Posterior vena cava (tissue), 2 donors: Measurements from ENCODE around the gene FAH. TPM values are rescaled to one million over a fixed set of nuclear protein-coding genes. Genes with fewer than 3 reads are reported as not detected.

ENCODE experiments used
- DNase-seq: peaks from one replicate; pipeline ENCODE4 v3.0.0-alpha.2; 2020; ENCODE audit warnings: low spot score
- intact Hi-C, 2 donors: fragments of 100-400 bp; cut with DNase I; formaldehyde crosslinking; loops; one replicate each; pipeline versions ENCODE4 v1.14.1 to v1.14.2; 2022 to 2023
- total RNA-seq, 2 donors: library from RNA; stranded (reverse); fragmentation: NEBNext Ultra II Directional; extraction: Animal tissue kit (Norgen Biotek cat#: 25700); gene quantifications; one replicate each; pipeline ENCODE4 v1.2.1, GENCODE V29; 2021
- donor health status: DM: yes; HTN: yes; CAD: no.
- donor health status: DM: yes; HTN: yes; CAD: no.

Gene FAH
- total RNA-seq, 2 donors from 2014 or later = 20.5 to 22.4 TPM

GRCh38 chr15:80210611-80211573 is 58.1 kb downstream of the FAH start:
- no peak for DNase-seq
- intact Hi-C loops = no loop called here

- intact Hi-C loops = no loop called here
- no peak for DNase-seq
Measured at GRCh38 chr15:80211976-80212375, 59.2 kb downstream of the FAH start.

GRCh38 chr15:80214910-80215309 is 62.1 kb downstream of the FAH start:
- no peak for DNase-seq
- intact Hi-C loops = no loop called here

- intact Hi-C loops = no loop called here
Measured at GRCh38 chr15:80216141-80216540, 63.3 kb downstream of the FAH start.

GRCh38 chr15:80216911-80217310 is 64.1 kb downstream of the FAH start:
- intact Hi-C loops = no loop called here
- DNase-seq = no peak

More at GRCh38 chr15:80216141-80216540, 63.3 kb downstream of the FAH start:
- DNase-seq = no peak

- DNase-seq = no peak
- intact Hi-C loops = no loop called here
Measured at GRCh38 chr15:80217327-80217900, 64.6 kb downstream of the FAH start.

- no peak for DNase-seq
- intact Hi-C loops = no loop called here
Measured at GRCh38 chr15:80219955-80220354, 67.2 kb downstream of the FAH start.

GRCh38 chr15:80228959-80229610 is 76.3 kb downstream of the FAH start:
- intact Hi-C loops = no loop called here
- no peak for DNase-seq

- DNase-seq = no peak
- intact Hi-C loops = no loop called here
Measured at GRCh38 chr15:80231371-80231770, 78.6 kb downstream of the FAH start.

- intact Hi-C loops = no loop called here
- no peak for DNase-seq
Measured at GRCh38 chr15:80233581-80233980, 80.8 kb downstream of the FAH start.

GRCh38 chr15:80234883-80235282 is 82.1 kb downstream of the FAH start:
- intact Hi-C loops = no loop called here
- DNase-seq = no peak

Other genes starting within 250 kb of the FAH start
- 1 to 10 TPM; 3.6 to 4.5 TPM for gene BCL2A1, start 181.8 kb upstream of the FAH start, total RNA-seq
- 10 to 100 TPM; 45.4 to 62.9 TPM for gene ZFAND6, start 93.3 kb upstream of the FAH start, total RNA-seq
- gene CTXND1, start 99.2 kb downstream of the FAH start, total RNA-seq = under 1 TPM in 1 of 2 donors, not detected in 1; 0.05 TPM